K562 (cell line): Measurements from ENCODE around the gene HOXC10. TPM values are rescaled to one million over a fixed set of nuclear protein-coding genes. Genes with fewer than 3 reads are reported as not detected.
A peak's percentile ranks its signal among the peaks of the same experiment; 100 is the strongest.

ENCODE experiments used
- ARID1B ChIP-seq: fragments of 450-650 bp; IDR thresholded peaks from 2 replicates; pipeline ENCODE4 v1.6.1; 2016; ENCODE audit warnings: antibody characterized with exemption, mild to moderate bottlenecking, inconsistent platforms
- CREM ChIP-seq: IDR thresholded peaks from 2 replicates; pipeline ENCODE4 v1.6.1; 2014; ENCODE audit warnings: antibody characterized with exemption, low read depth
- MGA ChIP-seq: fragments of 450-650 bp; IDR thresholded peaks from 2 replicates; pipeline ENCODE4 v1.6.1; 2016; ENCODE audit warnings: mild to moderate bottlenecking, moderate library complexity
- MIER1 ChIP-seq: fragments of 450-650 bp; IDR thresholded peaks from 2 replicates; pipeline ENCODE4 v1.6.1; 2016; ENCODE audit warnings: antibody characterized with exemption, mild to moderate bottlenecking, low read depth
- NCOR1 ChIP-seq: fragments of 450-650 bp; IDR thresholded peaks from 2 replicates; pipeline ENCODE4 v1.6.1; 2016; ENCODE audit warnings: mild to moderate bottlenecking, moderate library complexity
- PML ChIP-seq: IDR thresholded peaks from 2 replicates; pipeline ENCODE4 v1.6.1; 2012; ENCODE audit warnings: low read length, inconsistent platforms
- RUNX1 ChIP-seq: sonication (generic); IDR thresholded peaks from 2 replicates; pipeline ENCODE4 v1.6.1; 2016; ENCODE audit warnings: antibody characterized with exemption, low read depth
- XRCC3 ChIP-seq: fragments of 450-650 bp; IDR thresholded peaks from 2 replicates; pipeline ENCODE4 v1.6.1; 2017; ENCODE audit warnings: mild to moderate bottlenecking, moderate library complexity
- polyA plus RNA-seq, 8 experiments: library from polyadenylated mRNA; depleted of rRNA in 4 of 8; stranded (reverse) in 5 of 8; unstranded in 3 of 8; fragments of >200 nt; fragmentation: Nextera tagmentation in 2 of 8; fragmentation: Illumina TruSeq in 1 of 8; extraction: Ambion mirVana in 2 of 8; extraction: Trizol in 1 of 8; gene quantifications; 2 replicates each; pipeline versions ENCODE4 v1.2.1 to v1.2.3, GENCODE V29; 2011 to 2014; ENCODE audit warnings: inconsistent platforms in 1 of 8, missing spikeins in 1 of 8
- total RNA-seq, 7 experiments: library from RNA; depleted of rRNA in 6 of 7; stranded (reverse); fragments of >200 nt in 6 of 7; fragmentation: Illumina TruSeq in 2 of 7; extraction: Trizol in 2 of 7; gene quantifications; 2 replicates each; pipeline versions ENCODE4 v1.2.1 to v1.2.3, GENCODE V29; 2011 to 2021; ENCODE audit warnings: low replicate concordance in 1 of 7
- TF ChIP-seq, protein P1 (sequence below): fragments of 250-450 bp; sonication (Bioruptor Pico); IDR thresholded peaks from 2 replicates; pipeline ENCODE4 v1.5.0; 2021; ENCODE audit warnings: mild to moderate bottlenecking, borderline replicate concordance
- TF ChIP-seq, protein P2 (sequence below): sonication (generic); formaldehyde crosslinking; IDR thresholded peaks from 2 replicates; pipeline ENCODE4 v1.8.1; 2023; ENCODE audit warnings: mild to moderate bottlenecking, missing genetic modification reagents

Gene HOXC10
- total and polyA plus RNA-seq, 9 of the 15 experiments (the other 6 are each of a cell fraction or from before 2014, with no cell fraction given), result 0.13 to 0.77 (median 0.35) TPM; not detected in 2

GRCh38 chr12:53995378-53996239 lies 10.7 kb downstream of the HOXC10 start (continued):
- TF ChIP-seq, protein P1, sequence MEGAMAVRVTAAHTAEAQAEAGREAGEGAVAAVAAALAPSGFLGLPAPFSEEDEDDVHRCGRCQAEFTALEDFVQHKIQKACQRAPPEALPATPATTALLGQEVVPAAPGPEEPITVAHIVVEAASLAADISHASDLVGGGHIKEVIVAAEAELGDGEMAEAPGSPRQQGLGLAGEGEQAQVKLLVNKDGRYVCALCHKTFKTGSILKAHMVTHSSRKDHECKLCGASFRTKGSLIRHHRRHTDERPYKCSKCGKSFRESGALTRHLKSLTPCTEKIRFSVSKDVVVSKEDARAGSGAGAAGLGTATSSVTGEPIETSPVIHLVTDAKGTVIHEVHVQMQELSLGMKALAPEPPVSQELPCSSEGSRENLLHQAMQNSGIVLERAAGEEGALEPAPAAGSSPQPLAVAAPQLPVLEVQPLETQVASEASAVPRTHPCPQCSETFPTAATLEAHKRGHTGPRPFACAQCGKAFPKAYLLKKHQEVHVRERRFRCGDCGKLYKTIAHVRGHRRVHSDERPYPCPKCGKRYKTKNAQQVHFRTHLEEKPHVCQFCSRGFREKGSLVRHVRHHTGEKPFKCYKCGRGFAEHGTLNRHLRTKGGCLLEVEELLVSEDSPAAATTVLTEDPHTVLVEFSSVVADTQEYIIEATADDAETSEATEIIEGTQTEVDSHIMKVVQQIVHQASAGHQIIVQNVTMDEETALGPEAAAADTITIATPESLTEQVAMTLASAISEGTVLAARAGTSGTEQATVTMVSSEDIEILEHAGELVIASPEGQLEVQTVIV (CRISPR knock-in tag), result no peak
- TF ChIP-seq ARID1B, result 0 out of 2 replicates have a peak, but pooled peaks have one; percentile 33
- peak; percentile 56 for TF ChIP-seq NCOR1
- peak; percentile 68; the same call in 1 of the 2 replicates for TF ChIP-seq PML
- 0 out of 2 replicates have a peak, but pooled peaks have one; percentile 16 for TF ChIP-seq MIER1
- TF ChIP-seq RUNX1, result no peak
- TF ChIP-seq MGA, result peak; percentile 54; the same call in 1 of the 2 replicates
- peak; percentile 32; the same call in 1 of the 2 replicates for TF ChIP-seq CREM
- TF ChIP-seq XRCC3, result no peak
- TF ChIP-seq, protein P2, sequence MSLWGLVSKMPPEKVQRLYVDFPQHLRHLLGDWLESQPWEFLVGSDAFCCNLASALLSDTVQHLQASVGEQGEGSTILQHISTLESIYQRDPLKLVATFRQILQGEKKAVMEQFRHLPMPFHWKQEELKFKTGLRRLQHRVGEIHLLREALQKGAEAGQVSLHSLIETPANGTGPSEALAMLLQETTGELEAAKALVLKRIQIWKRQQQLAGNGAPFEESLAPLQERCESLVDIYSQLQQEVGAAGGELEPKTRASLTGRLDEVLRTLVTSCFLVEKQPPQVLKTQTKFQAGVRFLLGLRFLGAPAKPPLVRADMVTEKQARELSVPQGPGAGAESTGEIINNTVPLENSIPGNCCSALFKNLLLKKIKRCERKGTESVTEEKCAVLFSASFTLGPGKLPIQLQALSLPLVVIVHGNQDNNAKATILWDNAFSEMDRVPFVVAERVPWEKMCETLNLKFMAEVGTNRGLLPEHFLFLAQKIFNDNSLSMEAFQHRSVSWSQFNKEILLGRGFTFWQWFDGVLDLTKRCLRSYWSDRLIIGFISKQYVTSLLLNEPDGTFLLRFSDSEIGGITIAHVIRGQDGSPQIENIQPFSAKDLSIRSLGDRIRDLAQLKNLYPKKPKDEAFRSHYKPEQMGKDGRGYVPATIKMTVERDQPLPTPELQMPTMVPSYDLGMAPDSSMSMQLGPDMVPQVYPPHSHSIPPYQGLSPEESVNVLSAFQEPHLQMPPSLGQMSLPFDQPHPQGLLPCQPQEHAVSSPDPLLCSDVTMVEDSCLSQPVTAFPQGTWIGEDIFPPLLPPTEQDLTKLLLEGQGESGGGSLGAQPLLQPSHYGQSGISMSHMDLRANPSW, result no peak
